ENCODE measurements around the gene GRIK2.

GRIK2 gene

GRCh38 chr6:101578306-101578705 lies 184.8 kb downstream of the GRIK2 start:
- DNase-seq (ENCODE audit: low spot score) = no peak
- no peak for TF ChIP-seq CTCF (IDR thresholded peaks at IDR 0.05; ENCODE audit: extremely low read depth, missing control alignments)

DNA sequence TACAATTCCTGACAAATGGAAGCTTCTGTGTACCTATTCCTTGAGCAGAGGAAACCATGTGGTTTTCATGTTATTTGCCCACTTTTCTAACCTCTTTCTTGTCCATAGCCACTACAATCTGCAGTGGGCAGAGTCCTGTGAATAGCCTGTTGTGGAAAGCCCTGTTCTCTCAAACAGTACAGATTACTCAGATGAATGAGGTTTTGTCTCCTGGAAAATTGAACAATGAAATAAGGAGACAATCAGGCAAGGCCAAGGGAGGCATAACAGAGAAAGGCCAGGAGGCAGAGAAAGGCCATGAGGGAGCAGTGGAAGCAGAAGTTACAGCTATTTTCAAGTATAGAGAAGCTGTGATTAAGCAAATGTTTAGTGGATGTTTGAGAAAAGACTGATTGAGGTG lies 189.3 kb downstream of the GRIK2 start:
- DNase-seq (ENCODE audit: low spot score) = no peak
- TF ChIP-seq CTCF (IDR thresholded peaks at IDR 0.05; ENCODE audit: extremely low read depth, missing control alignments) = no peak

GRCh38 chr6:101585501-101585900 lies 192.0 kb downstream of the GRIK2 start:
- TF ChIP-seq CTCF (IDR thresholded peaks at IDR 0.05; ENCODE audit: extremely low read depth, missing control alignments) = no peak
- DNase-seq (ENCODE audit: low spot score) = no peak

DNA sequence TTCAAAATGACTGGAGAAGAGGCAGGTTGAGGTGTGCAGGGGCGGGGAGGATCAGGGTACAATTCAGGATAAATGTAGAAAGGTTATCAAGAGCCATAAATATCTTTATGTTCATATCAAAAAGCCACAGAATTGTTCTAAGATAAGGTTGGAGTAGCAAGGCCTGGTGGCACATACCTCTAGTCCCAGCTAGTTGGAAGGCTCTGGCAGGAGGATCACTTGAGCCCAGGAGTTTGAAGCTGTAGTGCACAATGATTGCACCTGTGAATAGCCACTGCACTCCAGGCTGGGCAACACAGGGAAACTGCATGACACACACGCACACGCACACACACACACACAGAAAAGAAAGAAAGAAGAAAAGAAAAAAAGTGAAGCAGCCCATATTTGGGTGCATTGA lies 194.8 kb downstream of the GRIK2 start:
- no peak for DNase-seq (ENCODE audit: low spot score)

GRCh38 chr6:101595276-101595675 lies 201.8 kb downstream of the GRIK2 start:
- no peak for TF ChIP-seq CTCF (IDR thresholded peaks at IDR 0.05; ENCODE audit: extremely low read depth, missing control alignments)

More for the DNA sequence above, 194.8 kb downstream of the GRIK2 start:
- no peak for TF ChIP-seq CTCF (IDR thresholded peaks at IDR 0.05; ENCODE audit: extremely low read depth, missing control alignments)

GRCh38 chr6:101597693-101598092 lies 204.2 kb downstream of the GRIK2 start:
- no peak for DNase-seq (ENCODE audit: low spot score)
- no peak for TF ChIP-seq CTCF (IDR thresholded peaks at IDR 0.05; ENCODE audit: extremely low read depth, missing control alignments)

More at GRCh38 chr6:101595276-101595675, 201.8 kb downstream of the GRIK2 start:
- no peak for DNase-seq (ENCODE audit: low spot score)

DNA sequence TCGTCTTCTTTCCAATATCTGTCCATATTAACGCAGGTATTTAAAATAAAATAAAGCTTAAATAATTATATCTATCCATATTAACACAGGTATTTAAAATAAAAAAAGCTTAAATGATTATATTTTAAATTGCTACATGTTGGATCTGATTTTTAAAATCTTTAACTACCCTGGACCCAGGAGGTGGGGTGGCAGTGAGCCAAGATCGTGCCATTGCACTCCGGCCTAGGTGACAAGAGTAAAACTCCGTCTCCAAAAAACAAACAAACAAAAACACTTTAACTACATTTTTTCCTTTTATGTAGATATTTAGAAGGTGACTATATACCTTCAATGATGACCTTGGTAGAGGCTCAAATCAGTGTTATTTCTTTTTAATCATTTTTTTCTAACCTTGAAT lies 211.9 kb downstream of the GRIK2 start:
- no peak for DNase-seq (ENCODE audit: low spot score)
- TF ChIP-seq CTCF (IDR thresholded peaks at IDR 0.05; ENCODE audit: extremely low read depth, missing control alignments) = no peak

All from GM20000 (cell line).